Activated CD4-positive, alpha-beta T cell treated with anti-CD3 and anti-CD28 coated beads, Interleukin-2, amount 50 U/mL, for 16 hours (primary cell): ENCODE data around the gene TSPAN13.

Experiments
- DNase-seq: peaks from one replicate; pipeline ENCODE4 v3.0.0-alpha.2; 2020

TSPAN13 gene

GRCh38 chr7:16816824-16817223 lies 63.3 kb downstream of the TSPAN13 start:
- DNase-seq = no peak

GRCh38 chr7:16817536-16817935 lies 64.0 kb downstream of the TSPAN13 start:
- DNase-seq = no peak

- DNase-seq = no peak
Observed at GRCh38 chr7:16818732-16819131, 65.2 kb downstream of the TSPAN13 start.

- no peak for DNase-seq
Observed at GRCh38 chr7:16822029-16822428, 68.5 kb downstream of the TSPAN13 start.

- no peak for DNase-seq
Observed at GRCh38 chr7:16826060-16826459, 72.5 kb downstream of the TSPAN13 start.

GRCh38 chr7:16833373-16833772 lies 79.8 kb downstream of the TSPAN13 start:
- DNase-seq = no peak
